H9 (cell line): Measurements from ENCODE around the gene SH3RF3. TPM values are rescaled to one million over a fixed set of nuclear protein-coding genes. Genes with fewer than 3 reads are reported as not detected.

Experiments used
- DNase-seq: peaks from one replicate; pipeline ENCODE4 v3.0.0-alpha.2; 2017
- H2AFZ ChIP-seq: one replicate; pipeline ENCODE4 v1.6.1; 2013; ENCODE audit warnings: mild to moderate bottlenecking, low read length, control low read depth, moderate library complexity
- H2AK5ac ChIP-seq: 2 replicates; pipeline ENCODE4 v1.6.1; 2013; ENCODE audit warnings: low read length, control low read depth, mixed read lengths; ENCODE audit not compliant: insufficient read length
- H2BK120ac ChIP-seq: one replicate; pipeline ENCODE4 v1.6.1; 2013; ENCODE audit warnings: low read depth, mild to moderate bottlenecking, low read length, control low read depth, inconsistent platforms; ENCODE audit not compliant: poor library complexity, severe bottlenecking
- H2BK12ac ChIP-seq: 2 replicates; pipeline ENCODE4 v1.6.1; 2013; ENCODE audit warnings: low read length, control low read depth, mixed read lengths, low read depth; ENCODE audit not compliant: insufficient read length
- H2BK15ac ChIP-seq: 2 replicates; pipeline ENCODE4 v1.6.1; 2013; ENCODE audit warnings: low read depth, low read length, control low read depth
- H2BK20ac ChIP-seq: one replicate; pipeline ENCODE4 v1.6.1; 2013; ENCODE audit warnings: low read depth, mild to moderate bottlenecking, low read length, control low read depth, inconsistent platforms; ENCODE audit not compliant: poor library complexity, severe bottlenecking
- H2BK5ac ChIP-seq: 2 replicates; pipeline ENCODE4 v1.6.1; 2013; ENCODE audit warnings: low read length, control low read depth, mixed read lengths; ENCODE audit not compliant: insufficient read length
- H3K14ac ChIP-seq: 2 replicates; pipeline ENCODE4 v1.6.1; 2013; ENCODE audit warnings: low read length, control low read depth; ENCODE audit not compliant: insufficient read depth
- H3K18ac ChIP-seq: 2 replicates; pipeline ENCODE4 v1.6.1; 2013; ENCODE audit warnings: low read depth, mild to moderate bottlenecking, mixed read lengths, low read length, control low read depth; ENCODE audit not compliant: insufficient read length
- H3K23ac ChIP-seq: 2 replicates; pipeline ENCODE4 v1.6.1; 2013; ENCODE audit warnings: low read length, control low read depth, mixed read lengths, low read depth; ENCODE audit not compliant: insufficient read length
- H3K23me2 ChIP-seq: 2 replicates; pipeline ENCODE4 v1.6.1; 2013; ENCODE audit warnings: low read depth, mild to moderate bottlenecking, mixed read lengths, low read length, control low read depth; ENCODE audit not compliant: insufficient read length, poor library complexity, severe bottlenecking
- H3K27ac ChIP-seq: 2 replicates; pipeline ENCODE4 v1.5.1; 2013; ENCODE audit warnings: low read length, control low read depth, mixed read lengths, low read depth; ENCODE audit not compliant: insufficient read length
- H3K27me3 ChIP-seq: 2 replicates; pipeline ENCODE4 v1.6.1; 2013; ENCODE audit warnings: low read length, control low read depth, inconsistent platforms; ENCODE audit not compliant: insufficient read depth
- H3K4ac ChIP-seq: 2 replicates; pipeline ENCODE4 v1.6.1; 2013; ENCODE audit warnings: low read depth, mild to moderate bottlenecking, control low read depth, inconsistent platforms, low read length, moderate library complexity
- H3K4me1 ChIP-seq: 2 replicates; pipeline ENCODE4 v1.6.1; 2013; ENCODE audit warnings: low read length, control low read depth, inconsistent platforms; ENCODE audit not compliant: insufficient read depth
- H3K4me2 ChIP-seq: 2 replicates; pipeline ENCODE4 v1.6.1; 2013; ENCODE audit warnings: low read length, control low read depth, mixed read lengths; ENCODE audit not compliant: insufficient read length, insufficient read depth
- H3K56ac ChIP-seq: 2 replicates; pipeline ENCODE4 v1.6.1; 2013; ENCODE audit warnings: low read depth, mild to moderate bottlenecking, mixed read lengths, low read length, control low read depth; ENCODE audit not compliant: insufficient read length
- H3K79me1 ChIP-seq: 2 replicates; pipeline ENCODE4 v1.6.1; 2013; ENCODE audit warnings: low read depth, mild to moderate bottlenecking, moderate library complexity, low read length, control low read depth, inconsistent platforms; ENCODE audit not compliant: insufficient read depth, poor library complexity, severe bottlenecking
- H3K79me2 ChIP-seq: 2 replicates; pipeline ENCODE4 v1.6.1; 2013; ENCODE audit warnings: low read length, control low read depth, inconsistent platforms; ENCODE audit not compliant: insufficient read depth
- H3K9ac ChIP-seq: 2 replicates; pipeline ENCODE4 v1.6.1; 2013; ENCODE audit warnings: low read length, control low read depth, mixed read lengths; ENCODE audit not compliant: insufficient read length; ENCODE audit errors: extremely low read depth
- H3K9me3 ChIP-seq: one replicate; pipeline ENCODE4 v1.6.1; 2013; ENCODE audit warnings: low read depth, low read length, inconsistent platforms; ENCODE audit not compliant: control insufficient read depth
- H3T11ph ChIP-seq: one replicate; pipeline ENCODE4 v1.6.1; 2013; ENCODE audit warnings: mild to moderate bottlenecking, low read length, control low read depth, inconsistent platforms
- H4K20me1 ChIP-seq: one replicate; pipeline ENCODE4 v1.6.1; 2013; ENCODE audit not compliant: control insufficient read depth, insufficient read length, insufficient read depth
- H4K5ac ChIP-seq: 2 replicates; pipeline ENCODE4 v1.6.1; 2013; ENCODE audit warnings: low read depth, mild to moderate bottlenecking, mixed read lengths, low read length, control low read depth; ENCODE audit not compliant: insufficient read length
- H4K8ac ChIP-seq: replicated peaks from 2 replicates; pipeline ENCODE4 v1.6.1; 2013; ENCODE audit warnings: low read length, control low read depth, mixed read lengths, low read depth; ENCODE audit not compliant: insufficient read length
- H4K91ac ChIP-seq: 2 replicates; pipeline ENCODE4 v1.6.1; 2013; ENCODE audit warnings: low read depth, mild to moderate bottlenecking, moderate library complexity, mixed read lengths, low read length, control low read depth; ENCODE audit not compliant: insufficient read length
- H3K27ac Mint-ChIP-seq, 3 experiments: 2 replicates in 2 of 3; 3 replicates in 1 of 3; pipeline ENCODE4 v1.8.0; 2020 to 2021; ENCODE audit warnings: mixed read lengths in 3 of 3, mild to moderate bottlenecking in 1 of 3, moderate library complexity in 1 of 3
- H3K27me3 Mint-ChIP-seq: 2 replicates; pipeline ENCODE4 v1.8.0; 2021; ENCODE audit warnings: low read depth, mild to moderate bottlenecking, moderate library complexity, mixed read lengths
- H3K36me3 Mint-ChIP-seq, 3 experiments: 2 replicates in 2 of 3; 3 replicates in 1 of 3; pipeline ENCODE4 v1.8.0; 2020 to 2021; ENCODE audit warnings: low read depth in 3 of 3, mixed read lengths in 3 of 3; ENCODE audit not compliant: insufficient read depth in 1 of 3
- H3K4me1 Mint-ChIP-seq, 2 experiments: 2 replicates each; pipeline ENCODE4 v1.8.0; 2020; ENCODE audit warnings: mixed read lengths in 2 of 2
- H3K4me3 Mint-ChIP-seq, 2 experiments: 2 replicates in 1 of 2; 3 replicates in 1 of 2; pipeline ENCODE4 v1.8.0; 2020 to 2021; ENCODE audit warnings: mild to moderate bottlenecking in 2 of 2, mixed read lengths in 2 of 2, moderate library complexity in 1 of 2
- H3K9me3 Mint-ChIP-seq, 2 experiments: 2 replicates in 1 of 2; 3 replicates in 1 of 2; pipeline ENCODE4 v1.8.0; 2020; ENCODE audit warnings: mild to moderate bottlenecking in 2 of 2, mixed read lengths in 2 of 2, moderate library complexity in 1 of 2
- WGBS: extraction: QIAGEN DNeasy Blood & Tissue Kit; methylation state at CpG from one replicate; pipeline ENCODE4 v1.1.7; 2013; ENCODE audit warnings: missing lambda C conversion rate, low lambda C conversion rate, mixed read lengths; ENCODE audit not compliant: insufficient read length; ENCODE audit errors: extremely low coverage; 5-methylcytosine and 5-hydroxymethylcytosine counted together
- total RNA-seq: library from RNA; stranded (reverse); gene quantifications from 2 replicates; pipeline ENCODE4 v1.2.1, GENCODE V29; 2021
- TF ChIP-seq, protein P1 (sequence below): fragments of 200-600 bp; sonication (generic); conservative IDR thresholded peaks from 3 replicates; pipeline ENCODE4 v1.8.0; 2021; ENCODE audit warnings: antibody characterized with exemption, mild to moderate bottlenecking

SH3RF3 gene
- total RNA-seq, 1 experiment from 2014 or later = 0.46 TPM

- Histone ChIP-seq H3K4me1 (no peaks in the 10 kb centered on the region), H4K91ac (no peak overlapping the region), H4K20me1 (peaks cover 2% of the 10 kb centered on the region), H3K79me1 (no peaks in the 10 kb centered on the region), H4K8ac (no peak overlapping the region), H3K9ac (no peak overlapping the region), H3T11ph (no peak overlapping the region), H2BK120ac (no peak overlapping the region), H3K9me3 (no peaks in the 10 kb centered on the region), H3K23me2 (no peaks in the 10 kb centered on the region), H2AK5ac (no peak overlapping the region), H3K56ac (no peak overlapping the region), H3K14ac (no peak overlapping the region), H3K4ac (no peak overlapping the region), H3K27me3 (no peaks in the 10 kb centered on the region), H3K27ac (no peak overlapping the region), H2BK12ac (no peak overlapping the region), H4K5ac (no peak overlapping the region), H2BK5ac (no peak overlapping the region), H3K4me2 (no peak overlapping the region), H3K23ac (no peak overlapping the region), H2BK20ac (no peak overlapping the region), H3K79me2 (no peaks in the 10 kb centered on the region), H2AFZ (no peak overlapping the region), H3K18ac (no peak overlapping the region), H2BK15ac (no peak overlapping the region)
- Mint-ChIP-seq H3K27me3 (no peaks in the 10 kb centered on the region; the same call in 1 of the 2 replicates), H3K9me3 (no peaks in the 10 kb centered on the region), H3K4me3 (no peak overlapping the region), H3K4me1 (no peaks in the 10 kb centered on the region), H3K36me3 (no peaks in the 10 kb centered on the region; a peak in 1 of 7 replicates), H3K27ac (no peak overlapping the region)
- DNase-seq = no peak
- WGBS = no CpG with 5 or more reads among the region's 8 CpGs
- TF ChIP-seq, protein P1, sequence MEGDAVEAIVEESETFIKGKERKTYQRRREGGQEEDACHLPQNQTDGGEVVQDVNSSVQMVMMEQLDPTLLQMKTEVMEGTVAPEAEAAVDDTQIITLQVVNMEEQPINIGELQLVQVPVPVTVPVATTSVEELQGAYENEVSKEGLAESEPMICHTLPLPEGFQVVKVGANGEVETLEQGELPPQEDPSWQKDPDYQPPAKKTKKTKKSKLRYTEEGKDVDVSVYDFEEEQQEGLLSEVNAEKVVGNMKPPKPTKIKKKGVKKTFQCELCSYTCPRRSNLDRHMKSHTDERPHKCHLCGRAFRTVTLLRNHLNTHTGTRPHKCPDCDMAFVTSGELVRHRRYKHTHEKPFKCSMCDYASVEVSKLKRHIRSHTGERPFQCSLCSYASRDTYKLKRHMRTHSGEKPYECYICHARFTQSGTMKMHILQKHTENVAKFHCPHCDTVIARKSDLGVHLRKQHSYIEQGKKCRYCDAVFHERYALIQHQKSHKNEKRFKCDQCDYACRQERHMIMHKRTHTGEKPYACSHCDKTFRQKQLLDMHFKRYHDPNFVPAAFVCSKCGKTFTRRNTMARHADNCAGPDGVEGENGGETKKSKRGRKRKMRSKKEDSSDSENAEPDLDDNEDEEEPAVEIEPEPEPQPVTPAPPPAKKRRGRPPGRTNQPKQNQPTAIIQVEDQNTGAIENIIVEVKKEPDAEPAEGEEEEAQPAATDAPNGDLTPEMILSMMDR = no peak
Measured at GRCh38 chr2:109466674-109467575, 337.9 kb downstream of the SH3RF3 start.
